IPS DF 6.9 (cell line): ENCODE data around the gene MAN1A2.

Source experiments
- DNase-seq: peaks from one replicate; pipeline ENCODE4 v3.0.0-alpha.2; 2013; ENCODE audit warnings: low read depth, low spot score
- H3K27ac ChIP-seq: one replicate; pipeline ENCODE4 v1.5.1; 2013; ENCODE audit warnings: low read length, control low read depth
- H3K27me3 ChIP-seq: 2 replicates; pipeline ENCODE4 v1.6.1; 2013; ENCODE audit warnings: mild to moderate bottlenecking, low read length; ENCODE audit not compliant: control insufficient read depth, insufficient read depth
- H3K36me3 ChIP-seq: 2 replicates; pipeline ENCODE4 v1.6.1; 2013; ENCODE audit warnings: low read length; ENCODE audit not compliant: control insufficient read depth, insufficient read depth
- H3K4me1 ChIP-seq: 2 replicates; pipeline ENCODE4 v1.6.1; 2013; ENCODE audit warnings: low read length; ENCODE audit not compliant: control insufficient read depth, insufficient read depth
- H3K4me3 ChIP-seq: 2 replicates; pipeline ENCODE4 v1.5.1; 2013; ENCODE audit warnings: mild to moderate bottlenecking, low read length
- H3K9me3 ChIP-seq: 2 replicates; pipeline ENCODE4 v1.6.1; 2013; ENCODE audit warnings: low read length, inconsistent platforms; ENCODE audit not compliant: control insufficient read depth, insufficient read depth
- WGBS: extraction: QIAGEN DNeasy Blood & Tissue Kit; methylation state at CpG from one replicate; pipeline ENCODE4 v1.1.7; 2013; ENCODE audit warnings: mixed read lengths, missing lambda C conversion rate; ENCODE audit not compliant: insufficient read length, insufficient coverage; 5-methylcytosine and 5-hydroxymethylcytosine counted together

The MAN1A2 gene

GRCh38 chr1:117529683-117530082 lies 162.4 kb downstream of the MAN1A2 start:
- DNase-seq, result no peak
- H3K4me1 ChIP-seq, result no peaks in the 10 kb centered on the region
- no CpG with 5 or more reads among the region's 3 CpGs for WGBS
- no peaks in the 10 kb centered on the region for H3K9me3 ChIP-seq
- H3K36me3 ChIP-seq, result no peaks in the 10 kb centered on the region
- H3K4me3 ChIP-seq, result no peak overlapping the region
- H3K27ac ChIP-seq, result no peak overlapping the region
- H3K27me3 ChIP-seq, result no peaks in the 10 kb centered on the region

GRCh38 chr1:117531222-117531621 lies 164.0 kb downstream of the MAN1A2 start:
- Histone ChIP-seq H3K27ac (no peak overlapping the region), H3K4me1 (no peaks in the 10 kb centered on the region; the same call in 1 of the 2 replicates), H3K27me3 (no peaks in the 10 kb centered on the region), H3K4me3 (no peak overlapping the region), H3K36me3 (no peaks in the 10 kb centered on the region), H3K9me3 (no peaks in the 10 kb centered on the region)
- DNase-seq, result no peak

DNA sequence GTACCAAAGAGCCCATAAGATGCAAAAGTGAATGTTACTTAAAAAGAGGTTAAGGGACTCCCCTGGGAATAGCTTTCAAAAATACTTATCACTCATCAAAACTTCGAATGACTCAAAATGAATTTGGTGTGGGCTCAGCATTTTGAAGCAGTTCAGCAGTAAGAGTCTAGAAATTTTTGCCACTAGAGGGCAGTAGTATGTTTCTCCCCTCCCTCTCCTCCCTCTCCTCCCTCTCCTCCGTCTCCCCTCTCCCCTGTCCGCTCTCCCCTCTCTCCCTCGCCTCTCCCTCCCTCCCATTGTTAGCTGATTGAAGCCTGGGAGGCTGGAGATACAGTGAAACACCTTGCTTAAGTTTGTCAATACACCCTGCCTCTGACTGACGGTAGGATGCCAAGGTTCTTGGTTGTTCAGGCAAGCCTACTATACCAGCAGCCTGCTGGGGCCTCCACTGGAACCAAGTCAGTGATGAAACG lies 167.8 kb downstream of the MAN1A2 start:
- Histone ChIP-seq H3K27ac (no peak overlapping the region), H3K4me1 (no peaks in the 10 kb centered on the region; the same call in 1 of the 2 replicates), H3K27me3 (no peaks in the 10 kb centered on the region), H3K36me3 (no peaks in the 10 kb centered on the region), H3K4me3 (no peak overlapping the region), H3K9me3 (no peaks in the 10 kb centered on the region)
- peak; percentile 48 for DNase-seq
- WGBS, result no CpG with 5 or more reads among the region's 6 CpGs

DNA sequence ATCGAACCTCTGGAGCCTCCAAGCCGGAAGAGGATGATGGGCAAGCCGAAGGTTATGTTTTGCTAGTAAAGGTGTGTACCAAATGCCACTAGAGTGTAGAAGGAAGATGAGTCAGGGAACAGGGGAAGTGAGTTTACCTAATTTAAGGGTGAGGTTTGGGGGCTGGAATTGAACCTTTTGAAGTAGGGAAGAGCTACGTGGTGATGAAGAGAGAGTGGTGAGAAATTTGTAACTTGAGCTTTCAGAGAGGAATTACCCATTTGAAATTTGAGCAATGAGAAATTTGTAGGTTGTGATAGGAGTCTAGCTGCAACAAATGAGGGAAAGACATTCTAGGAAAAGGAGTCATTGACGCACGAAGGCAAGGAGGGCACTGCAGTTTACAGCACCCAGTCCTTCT lies 168.6 kb downstream of the MAN1A2 start:
- H3K4me1 ChIP-seq, result no peaks in the 10 kb centered on the region; the same call in 1 of the 2 replicates
- H3K9me3 ChIP-seq, result no peaks in the 10 kb centered on the region
- no peak overlapping the region for H3K4me3 ChIP-seq
- H3K36me3 ChIP-seq, result no peaks in the 10 kb centered on the region
- no CpG with 5 or more reads among the region's 6 CpGs for WGBS
- DNase-seq, result no peak
- no peak overlapping the region for H3K27ac ChIP-seq
- H3K27me3 ChIP-seq, result no peaks in the 10 kb centered on the region

DNA sequence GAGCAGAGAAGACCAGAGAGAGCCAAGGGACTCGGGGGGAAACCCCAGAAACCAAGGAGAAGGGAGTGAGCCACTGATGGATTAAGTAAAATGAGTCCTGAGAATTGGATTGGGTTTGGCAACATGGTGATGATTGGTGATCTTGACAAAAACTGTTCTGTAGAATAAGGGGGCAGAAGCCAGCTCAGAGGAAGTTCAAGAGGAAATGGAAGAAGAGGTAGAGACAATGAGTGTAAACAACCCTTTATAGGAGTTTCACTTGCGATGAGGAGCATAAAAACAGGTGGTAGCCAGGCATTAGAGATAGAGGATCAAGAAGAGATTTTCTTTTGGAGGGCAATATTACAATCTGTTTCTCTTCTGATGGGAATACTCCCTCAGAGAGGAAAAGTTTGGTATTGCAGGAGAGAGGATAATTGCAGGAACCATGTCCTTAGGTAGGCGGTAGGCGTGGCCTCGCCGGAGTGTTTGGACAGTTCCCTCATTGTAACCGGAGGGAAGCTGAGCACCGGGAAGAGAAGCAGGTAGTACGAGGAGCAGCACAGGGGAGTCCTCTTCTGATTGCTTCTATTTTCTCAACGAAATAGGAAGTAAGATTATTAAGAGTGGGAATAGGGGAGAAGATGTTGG lies 170.2 kb downstream of the MAN1A2 start:
- Histone ChIP-seq H3K4me1 (no peaks in the 10 kb centered on the region; the same call in 1 of the 2 replicates), H3K36me3 (no peaks in the 10 kb centered on the region), H3K4me3 (no peak overlapping the region), H3K9me3 (no peaks in the 10 kb centered on the region), H3K27ac (no peak overlapping the region), H3K27me3 (no peaks in the 10 kb centered on the region)
- WGBS, result 100% methylated on average over 1 of the region's 10 CpGs
- DNase-seq, result peak; percentile 11

DNA sequence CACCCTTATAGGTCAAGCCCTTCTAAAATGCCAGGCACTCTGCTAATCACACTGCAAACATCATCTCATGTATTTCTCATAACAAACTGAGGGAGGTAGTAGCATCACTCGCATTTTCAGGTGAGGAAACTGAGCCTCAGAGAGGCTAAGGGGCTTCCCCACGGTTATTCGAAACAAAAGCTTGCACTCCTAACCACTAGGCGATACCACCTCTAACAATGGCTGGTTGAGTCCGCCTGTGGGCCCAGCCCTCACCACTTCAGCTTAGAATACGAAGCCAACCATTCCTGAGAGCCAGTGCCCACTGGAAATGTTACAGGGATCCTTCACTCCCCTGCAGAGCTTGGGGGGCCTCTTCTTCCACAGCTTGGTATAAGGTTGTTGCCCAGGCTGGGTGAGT lies 173.3 kb downstream of the MAN1A2 start:
- DNase-seq, result no peak
- Histone ChIP-seq H3K27me3 (no peaks in the 10 kb centered on the region), H3K4me1 (no peaks in the 10 kb centered on the region), H3K9me3 (no peaks in the 10 kb centered on the region), H3K4me3 (no peak overlapping the region), H3K36me3 (no peaks in the 10 kb centered on the region), H3K27ac (no peak overlapping the region)
- WGBS, result no CpG with 5 or more reads among the region's 6 CpGs

DNA sequence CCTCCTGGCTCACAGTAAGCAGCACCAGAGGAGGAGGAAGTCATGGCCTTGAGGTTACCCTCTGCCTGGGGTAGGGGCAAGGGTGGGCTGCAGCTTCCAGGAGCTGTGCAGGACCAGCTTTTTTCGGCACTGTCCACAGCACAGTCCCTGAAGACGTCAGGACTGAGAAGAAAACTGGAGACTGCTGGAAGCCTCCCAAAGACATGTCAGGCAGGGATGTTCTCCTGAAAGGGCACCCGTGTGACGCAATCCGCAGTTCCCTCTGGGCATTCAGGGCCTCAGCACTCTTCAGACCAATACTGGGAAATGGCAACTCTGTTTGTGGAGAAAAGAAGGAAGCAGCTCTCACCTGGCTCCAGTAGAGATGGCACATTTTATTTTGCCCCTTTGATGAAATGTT lies 173.8 kb downstream of the MAN1A2 start:
- no CpG with 5 or more reads among the region's 5 CpGs for WGBS
- H3K27ac ChIP-seq, result no peak overlapping the region

DNA sequence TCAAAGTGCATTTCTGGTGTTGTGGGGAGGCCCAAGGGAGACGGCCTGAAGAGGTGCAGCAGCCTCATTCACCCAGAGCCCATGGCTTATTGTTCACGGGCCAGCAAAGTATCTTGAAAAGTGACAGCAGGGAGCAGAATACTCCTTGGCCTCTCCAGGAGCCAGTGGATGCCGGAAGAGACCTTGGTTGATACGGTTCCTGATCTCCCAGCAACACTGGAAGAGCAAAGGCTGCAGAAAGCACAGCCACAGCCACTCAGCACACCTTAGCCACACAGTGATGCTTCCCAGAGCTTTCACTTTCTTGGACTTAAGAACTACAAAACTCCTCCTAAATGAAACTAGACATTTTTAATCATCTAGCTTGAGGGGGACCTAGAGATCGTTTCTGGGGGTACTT lies 174.3 kb downstream of the MAN1A2 start:
- H3K27me3 ChIP-seq, result no peaks in the 10 kb centered on the region
- WGBS, result no CpG with 5 or more reads among the region's 5 CpGs
- H3K36me3 ChIP-seq, result no peaks in the 10 kb centered on the region
- no peak for DNase-seq
- H3K27ac ChIP-seq, result no peak overlapping the region
- H3K4me1 ChIP-seq, result no peaks in the 10 kb centered on the region
- no peaks in the 10 kb centered on the region for H3K9me3 ChIP-seq
- no peak overlapping the region for H3K4me3 ChIP-seq

More for the DNA sequence above, 173.8 kb downstream of the MAN1A2 start:
- Histone ChIP-seq H3K9me3 (no peaks in the 10 kb centered on the region), H3K27me3 (no peaks in the 10 kb centered on the region), H3K4me3 (no peak overlapping the region), H3K4me1 (no peaks in the 10 kb centered on the region), H3K36me3 (no peaks in the 10 kb centered on the region)
- no peak for DNase-seq

DNA sequence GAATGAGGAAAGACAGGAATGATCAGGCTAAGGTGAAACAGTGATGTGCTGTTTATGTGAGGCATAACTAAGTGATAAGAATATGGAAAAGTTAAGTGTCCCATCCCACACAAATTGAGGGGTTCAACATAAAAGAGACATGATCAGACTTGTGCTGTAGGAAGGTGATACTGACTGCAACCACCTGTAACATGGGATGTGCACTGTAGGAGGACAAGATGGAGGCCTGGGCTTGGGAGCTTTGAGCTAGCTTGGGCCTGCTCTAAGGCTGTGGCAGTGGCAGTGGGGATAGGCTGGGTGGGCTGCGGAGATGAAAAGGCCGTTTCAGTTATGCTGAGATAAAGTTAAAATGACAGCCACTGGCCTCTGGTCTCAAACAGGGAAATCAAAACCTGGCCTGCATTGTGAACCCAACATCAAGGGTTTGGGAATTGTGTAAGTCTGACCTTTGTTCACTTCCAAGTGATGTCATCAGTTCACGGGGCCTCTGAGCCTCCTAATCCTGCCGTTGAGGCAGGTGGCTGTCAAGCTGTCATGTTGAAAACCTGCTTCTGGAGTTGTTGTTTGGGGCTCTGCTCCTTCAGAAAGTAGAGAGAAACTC lies 177.4 kb downstream of the MAN1A2 start:
- DNase-seq, result no peak
- Histone ChIP-seq H3K9me3 (no peaks in the 10 kb centered on the region), H3K27me3 (no peaks in the 10 kb centered on the region), H3K27ac (no peak overlapping the region), H3K4me3 (no peak overlapping the region), H3K4me1 (no peaks in the 10 kb centered on the region), H3K36me3 (no peaks in the 10 kb centered on the region)
- no CpG with 5 or more reads among the region's 4 CpGs for WGBS

GRCh38 chr1:117546467-117546866 lies 179.2 kb downstream of the MAN1A2 start:
- DNase-seq, result no peak
- Histone ChIP-seq H3K9me3 (no peaks in the 10 kb centered on the region), H3K4me1 (no peaks in the 10 kb centered on the region), H3K27me3 (no peaks in the 10 kb centered on the region), H3K4me3 (no peak overlapping the region), H3K36me3 (no peaks in the 10 kb centered on the region), H3K27ac (no peak overlapping the region)
- WGBS, result no CpG with 5 or more reads among the region's 2 CpGs

DNA sequence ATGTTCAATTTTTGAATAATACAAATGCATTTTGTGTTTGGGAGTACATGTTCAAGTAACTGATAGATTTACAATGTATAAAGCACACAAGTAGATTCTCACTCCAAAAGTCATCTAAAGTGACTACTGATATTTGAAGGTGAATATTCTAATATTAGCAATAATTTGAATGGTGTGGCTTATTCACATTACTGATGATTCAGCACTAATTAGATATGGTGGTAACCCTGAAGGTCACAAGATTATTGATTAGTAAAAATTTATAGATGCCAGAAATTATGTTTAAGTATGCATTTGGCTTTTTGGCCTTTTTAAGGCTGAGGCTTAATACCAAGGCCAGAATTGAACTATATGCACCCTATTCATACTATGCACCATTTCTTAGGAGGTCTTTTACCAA lies 186.2 kb downstream of the MAN1A2 start:
- no peaks in the 10 kb centered on the region for H3K27me3 ChIP-seq
- no peaks in the 10 kb centered on the region for H3K36me3 ChIP-seq
- no peak for DNase-seq
- no peak overlapping the region for H3K27ac ChIP-seq
- H3K4me1 ChIP-seq, result no peaks in the 10 kb centered on the region
- no peak overlapping the region for H3K4me3 ChIP-seq
- no peaks in the 10 kb centered on the region for H3K9me3 ChIP-seq
